ENCODE data around the gene TP53I11. TPM values are rescaled to one million over a fixed set of nuclear protein-coding genes. Genes with fewer than 3 reads are reported as not detected.

TP53I11 gene
- total RNA-seq, 1 donor from 2014 or later, result 39.4 TPM

- peaks cover 50% of the 10 kb centered on the region for H3K4me1 ChIP-seq
- H3K36me3 ChIP-seq, result peaks cover 47% of the 10 kb centered on the region
- intact Hi-C loops (cut with micrococcal nuclease), result loop anchor here (10.0 kb wide), 1 partner anchor 362 kb away; no protein-coding TSS in a partner anchor
Measured at GRCh38 chr11:44916331-44916730, 34.4 kb downstream of the TP53I11 start.

GRCh38 chr11:44915621-44916020 is 35.1 kb downstream of the TP53I11 start:
- intact Hi-C loops (cut with micrococcal nuclease), result loop anchor here (10.0 kb wide), 1 partner anchor 361 kb away; no protein-coding TSS in a partner anchor
- H3K4me1 ChIP-seq, result peaks cover 57% of the 10 kb centered on the region
- no peak overlapping the region for H3K27ac ChIP-seq (replicated peaks)
- peaks cover 40% of the 10 kb centered on the region for H3K36me3 ChIP-seq
- H3K9me3 ChIP-seq (replicated peaks), result no peaks in the 10 kb centered on the region
- H3K27me3 ChIP-seq (ENCODE audit: low read depth), result no peaks in the 10 kb centered on the region
- H3K4me3 ChIP-seq, result no peak overlapping the region
- TF ChIP-seq CTCF (IDR thresholded peaks at IDR 0.05; ENCODE audit: borderline replicate concordance), result no peak
- no peak for DNase-seq

More at GRCh38 chr11:44916331-44916730, 34.4 kb downstream of the TP53I11 start:
- no peaks in the 10 kb centered on the region for H3K9me3 ChIP-seq (replicated peaks)
- no peaks in the 10 kb centered on the region for H3K27me3 ChIP-seq (ENCODE audit: low read depth)
- TF ChIP-seq CTCF (IDR thresholded peaks at IDR 0.05; ENCODE audit: borderline replicate concordance), result no peak
- no peak overlapping the region for H3K4me3 ChIP-seq
- DNase-seq, result no peak
- peak overlapping the region; percentile 80 for H3K27ac ChIP-seq (replicated peaks)

GRCh38 chr11:44915004-44915403 is 35.7 kb downstream of the TP53I11 start:
- H3K4me1 ChIP-seq, result peaks cover 63% of the 10 kb centered on the region
- H3K36me3 ChIP-seq, result peaks cover 36% of the 10 kb centered on the region
- no peak overlapping the region for H3K4me3 ChIP-seq
- no peaks in the 10 kb centered on the region for H3K9me3 ChIP-seq (replicated peaks)
- TF ChIP-seq CTCF (IDR thresholded peaks at IDR 0.05; ENCODE audit: borderline replicate concordance), result no peak
- no peak overlapping the region for H3K27ac ChIP-seq (replicated peaks)
- H3K27me3 ChIP-seq (ENCODE audit: low read depth), result no peaks in the 10 kb centered on the region
- DNase-seq, result no peak
- intact Hi-C loops (cut with micrococcal nuclease), result loop anchor here (10.0 kb wide), 1 partner anchor 360 kb away; no protein-coding TSS in a partner anchor

- no peaks in the 10 kb centered on the region for H3K27me3 ChIP-seq (ENCODE audit: low read depth)
- H3K9me3 ChIP-seq (replicated peaks), result no peaks in the 10 kb centered on the region
- H3K4me1 ChIP-seq, result peaks cover 71% of the 10 kb centered on the region
- no peak overlapping the region for H3K4me3 ChIP-seq
- intact Hi-C loops (cut with micrococcal nuclease), result loop anchor here (5.0 to 10.0 kb wide), 2 partner anchors 292 to 359 kb away; no protein-coding TSS in a partner anchor
- peaks cover 27% of the 10 kb centered on the region for H3K36me3 ChIP-seq
- no peak overlapping the region for H3K27ac ChIP-seq (replicated peaks)
- no peak for DNase-seq
- no peak for TF ChIP-seq CTCF (IDR thresholded peaks at IDR 0.05; ENCODE audit: borderline replicate concordance)
Measured at GRCh38 chr11:44914105-44914504, 36.6 kb downstream of the TP53I11 start.

- DNase-seq, result no peak
- intact Hi-C loops (cut with micrococcal nuclease), result loop anchor here (5.0 to 10.0 kb wide), 2 partner anchors 291 to 359 kb away; no protein-coding TSS in a partner anchor
- no peak for TF ChIP-seq CTCF (IDR thresholded peaks at IDR 0.05; ENCODE audit: borderline replicate concordance)
- Histone ChIP-seq H3K27ac (replicated peaks) (no peak overlapping the region), H3K27me3 (ENCODE audit: low read depth) (no peaks in the 10 kb centered on the region), H3K36me3 (peaks cover 24% of the 10 kb centered on the region), H3K4me3 (no peak overlapping the region), H3K4me1 (peaks cover 71% of the 10 kb centered on the region), H3K9me3 (replicated peaks) (no peaks in the 10 kb centered on the region)
Measured at GRCh38 chr11:44913502-44913901, 37.2 kb downstream of the TP53I11 start.
